HL-60/S4 (cell line): ENCODE measurements around the gene EID2B.

ENCODE experiments used
- in situ Hi-C: fragments of 300-500 bp; cut with MboI; formaldehyde crosslinking; loops from 2 replicates; pipeline ENCODE4 v1.14.3; 2022; ENCODE audit warnings: low sequenced_read_pairs

EID2B gene

GRCh38 chr19:39502640-39503417 is 29.8 kb downstream of the EID2B start:
- in situ Hi-C loops: no loop called here

- in situ Hi-C loops: no loop called here
Measured at GRCh38 chr19:39501340-39501739, 31.3 kb downstream of the EID2B start.

GRCh38 chr19:39500543-39500942 is 32.1 kb downstream of the EID2B start:
- in situ Hi-C loops: no loop called here

- in situ Hi-C loops: no loop called here
Measured at GRCh38 chr19:39499932-39500331, 32.7 kb downstream of the EID2B start.

GRCh38 chr19:39498798-39499642 is 33.6 kb downstream of the EID2B start, which contains the start of gene DLL3:
DLL3 (plus strand) TSS chr19:39498947; CDS start chr19:39498975, 28 bp downstream.
- in situ Hi-C loops: no loop called here

- in situ Hi-C loops: no loop called here
Measured at GRCh38 chr19:39497996-39498797, 34.5 kb downstream of the EID2B start.

- in situ Hi-C loops: no loop called here
Measured at GRCh38 chr19:39497701-39497995, 35.0 kb downstream of the EID2B start.

- in situ Hi-C loops: no loop called here
Measured at GRCh38 chr19:39496063-39496462, 36.6 kb downstream of the EID2B start.

- in situ Hi-C loops: no loop called here
Measured at GRCh38 chr19:39494661-39495060, 38.0 kb downstream of the EID2B start.

- in situ Hi-C loops: no loop called here
Measured at GRCh38 chr19:39492788-39493187, 39.9 kb downstream of the EID2B start.

GRCh38 chr19:39492225-39492624 is 40.4 kb downstream of the EID2B start:
- in situ Hi-C loops: no loop called here

GRCh38 chr19:39489756-39490155 is 42.9 kb downstream of the EID2B start:
- in situ Hi-C loops: no loop called here

- in situ Hi-C loops: no loop called here
Measured at GRCh38 chr19:39483141-39483540, 49.5 kb downstream of the EID2B start.

- in situ Hi-C loops: no loop called here
Measured at GRCh38 chr19:39481676-39482075, 51.0 kb downstream of the EID2B start.

- in situ Hi-C loops: no loop called here
Measured at GRCh38 chr19:39481229-39481545, 51.5 kb downstream of the EID2B start.
